HEK293 (cell line): ENCODE measurements around the gene METAP1D.

Experiments
- CTCF ChIA-PET: fragments of 350-600 bp; formaldehyde crosslinking; extraction: SDS; loops from one replicate; lab custom pipeline; 2021; ENCODE audit warnings: antibody characterized with exemption; lab: Yijun Ruan, JAX
- POLR2A ChIA-PET: fragments of 300-600 bp; formaldehyde crosslinking; extraction: SDS; loops from one replicate; lab custom pipeline; 2020; ENCODE audit warnings: antibody characterized with exemption, inconsistent platforms; lab: Yijun Ruan, JAX
- H3K27ac ChIP-seq: fragments of 200-500 bp; sonication (Bioruptor generic); 2 replicates; pipeline ENCODE4 v1.5.1; 2014; ENCODE audit warnings: low read depth, low read length, control low read depth, inconsistent platforms; ENCODE audit errors: extremely low read depth
- H3K36me3 ChIP-seq, 2 experiments: fragments of 200-500 bp in 1 of 2; sonication (Bioruptor generic) in 1 of 2; 1 replicate in 1 of 2; 2 replicates in 1 of 2; pipeline ENCODE4 v1.5.1; 2014 to 2017; ENCODE audit warnings: inconsistent platforms in 2 of 2, low read length in 2 of 2; ENCODE audit not compliant: control insufficient read depth in 2 of 2, insufficient read depth in 1 of 2
- H3K4me1 ChIP-seq: fragments of 200-500 bp; sonication (Bioruptor generic); 2 replicates; pipeline ENCODE4 v1.5.1; 2014; ENCODE audit warnings: mild to moderate bottlenecking, low read length, inconsistent platforms; ENCODE audit not compliant: control insufficient read depth, insufficient read depth
- H3K4me3 ChIP-seq: 2 replicates; pipeline ENCODE4 v1.5.1; 2011; ENCODE audit warnings: low read depth, mild to moderate bottlenecking, control low read depth, low read length, moderate library complexity
- H3K9me3 ChIP-seq: fragments of 200-500 bp; sonication (Bioruptor generic); 2 replicates; pipeline ENCODE4 v1.5.1; 2014; ENCODE audit warnings: low read depth, low read length, inconsistent platforms; ENCODE audit not compliant: control insufficient read depth, insufficient read depth
- FEZF1 ChIP-seq: fragments of 450-650 bp; formaldehyde crosslinking; IDR thresholded peaks from 2 replicates; pipeline ENCODE4 v1.5.1; 2016; ENCODE audit warnings: missing biosample characterization, missing genetic modification characterization
- KLF10 ChIP-seq: fragments of 450-650 bp; IDR thresholded peaks from 2 replicates; pipeline ENCODE4 v1.5.1; 2018; ENCODE audit warnings: missing biosample characterization, mild to moderate bottlenecking, missing genetic modification characterization
- SALL2 ChIP-seq: fragments of 450-650 bp; formaldehyde crosslinking; IDR thresholded peaks from 2 replicates; pipeline ENCODE4 v1.5.0; 2017; ENCODE audit warnings: missing biosample characterization, mild to moderate bottlenecking, missing genetic modification characterization, borderline replicate concordance
- ZFP41 ChIP-seq: fragments of 450-650 bp; formaldehyde crosslinking; IDR thresholded peaks from 2 replicates; pipeline ENCODE4 v1.5.1; 2016; ENCODE audit warnings: missing biosample characterization, missing genetic modification characterization, borderline replicate concordance
- ZNF112 ChIP-seq: fragments of 450-650 bp; formaldehyde crosslinking; IDR thresholded peaks from 2 replicates; pipeline ENCODE4 v1.5.0; 2017; ENCODE audit warnings: missing biosample characterization, missing genetic modification characterization
- ZNF114 ChIP-seq: fragments of 450-650 bp; formaldehyde crosslinking; IDR thresholded peaks from 2 replicates; pipeline ENCODE4 v1.5.0; 2017; ENCODE audit warnings: missing biosample characterization, missing genetic modification characterization
- ZNF211 ChIP-seq: fragments of 450-650 bp; formaldehyde crosslinking; IDR thresholded peaks from 2 replicates; pipeline ENCODE4 v1.5.1; 2016; ENCODE audit warnings: low read depth, missing biosample characterization, missing genetic modification characterization
- ZNF221 ChIP-seq: fragments of 450-650 bp; formaldehyde crosslinking; IDR thresholded peaks from 2 replicates; pipeline ENCODE4 v1.5.1; 2017; ENCODE audit warnings: missing biosample characterization, missing genetic modification characterization, borderline replicate concordance
- ZNF404 ChIP-seq: fragments of 450-650 bp; formaldehyde crosslinking; IDR thresholded peaks from 2 replicates; pipeline ENCODE4 v1.5.1; 2017; ENCODE audit warnings: missing biosample characterization, missing genetic modification characterization
- ZNF654 ChIP-seq: fragments of 450-650 bp; formaldehyde crosslinking; IDR thresholded peaks from 2 replicates; pipeline ENCODE4 v1.5.1; 2016; ENCODE audit warnings: low read depth, missing biosample characterization, missing genetic modification characterization
- ZNF830 ChIP-seq: fragments of 450-650 bp; IDR thresholded peaks from 2 replicates; pipeline ENCODE4 v1.5.0; 2018; ENCODE audit warnings: missing biosample characterization, missing genetic modification characterization, low read depth, mild to moderate bottlenecking, moderate library complexity
- ZNF837 ChIP-seq: fragments of 450-650 bp; formaldehyde crosslinking; IDR thresholded peaks from 2 replicates; pipeline ENCODE4 v1.5.1; 2016; ENCODE audit warnings: missing biosample characterization, missing genetic modification characterization
- TF ChIP-seq, protein P1 (sequence below): fragments of 450-650 bp; formaldehyde crosslinking; IDR thresholded peaks from 2 replicates; pipeline ENCODE4; 2016; ENCODE audit warnings: missing biosample characterization, missing genetic modification characterization
- TF ChIP-seq, protein P2 (sequence below): fragments of 450-650 bp; formaldehyde crosslinking; IDR thresholded peaks from 2 replicates; pipeline ENCODE4 v1.5.1; 2016; ENCODE audit warnings: missing biosample characterization, missing genetic modification characterization, borderline replicate concordance
- TF ChIP-seq, protein P3 (sequence below): fragments of 450-650 bp; formaldehyde crosslinking; conservative IDR thresholded peaks from 2 replicates; pipeline ENCODE4 v1.5.1; 2016; ENCODE audit warnings: low read depth, missing biosample characterization, missing genetic modification characterization
- TF ChIP-seq, protein P4 (sequence below): fragments of 450-650 bp; formaldehyde crosslinking; IDR thresholded peaks from 2 replicates; pipeline ENCODE4 v1.5.1; 2016; ENCODE audit warnings: missing biosample characterization, missing genetic modification characterization
- TF ChIP-seq, protein P5 (sequence below): fragments of 450-650 bp; formaldehyde crosslinking; IDR thresholded peaks from 2 replicates; pipeline ENCODE4 v1.5.1; 2016; ENCODE audit warnings: missing biosample characterization, missing genetic modification characterization

METAP1D gene

DNA sequence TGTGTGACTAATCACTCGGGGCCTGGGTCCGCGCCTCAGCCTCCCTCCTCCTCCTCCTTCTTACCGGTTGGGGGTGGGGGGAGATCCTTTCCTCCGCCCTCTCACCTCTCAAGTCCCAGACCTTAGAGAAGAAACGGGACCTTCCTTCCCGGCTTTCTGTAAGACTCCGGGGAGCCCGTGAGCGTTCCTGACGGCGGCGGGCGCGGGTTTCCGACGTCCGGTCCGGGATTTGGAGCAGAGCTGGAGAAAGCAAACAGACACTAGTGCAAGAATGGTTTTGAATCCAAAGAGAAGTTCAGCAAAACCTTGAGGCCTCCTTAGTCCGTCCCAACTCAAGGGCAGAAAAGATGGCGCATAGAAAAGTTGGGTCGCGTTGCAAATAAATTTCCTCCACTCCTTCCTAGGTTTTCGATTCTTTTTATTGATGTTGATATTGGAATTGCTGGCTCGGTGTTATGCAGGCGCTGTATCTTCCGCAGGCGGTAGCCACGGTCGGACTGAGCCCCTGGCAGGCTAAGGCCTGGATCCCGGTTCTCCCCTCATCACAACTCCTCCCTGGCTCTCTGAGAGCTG lies 87.5 kb downstream of the METAP1D start:
- H3K36me3 ChIP-seq: peaks cover 0 to 28% of the 10 kb centered on the region in 2 experiments; a peak in 1 of 3 replicates
- H3K4me1 ChIP-seq: no peaks in the 10 kb centered on the region; the same call in 1 of the 2 replicates
- CTCF ChIA-PET: interaction anchor here (0.5 to 0.6 kb wide), 3 partner anchors 16 to 279 kb away, joined by 3 read pairs; no protein-coding TSS in a partner anchor
- POLR2A ChIA-PET: interaction anchor here (7.5 kb wide), 1 partner anchor 10 kb away, joined by 147 read pairs; no protein-coding TSS in a partner anchor
- TF ChIP-seq ZNF404 (no peak), FEZF1 (tag by site-specific recombination) (no peak), ZNF654 (tag by site-specific recombination) (no peak), ZNF830 (tag by site-specific recombination) (no peak), ZNF221 (tag by site-specific recombination) (no peak), ZNF112 (tag by site-specific recombination) (no peak), ZNF114 (tag by site-specific recombination) (no peak), KLF10 (no peak), ZNF837 (tag by site-specific recombination) (no peak), ZNF211 (no peak), ZFP41 (tag by site-specific recombination) (no peak), SALL2 (tag by site-specific recombination) (no peak)
- TF ChIP-seq, protein P1, sequence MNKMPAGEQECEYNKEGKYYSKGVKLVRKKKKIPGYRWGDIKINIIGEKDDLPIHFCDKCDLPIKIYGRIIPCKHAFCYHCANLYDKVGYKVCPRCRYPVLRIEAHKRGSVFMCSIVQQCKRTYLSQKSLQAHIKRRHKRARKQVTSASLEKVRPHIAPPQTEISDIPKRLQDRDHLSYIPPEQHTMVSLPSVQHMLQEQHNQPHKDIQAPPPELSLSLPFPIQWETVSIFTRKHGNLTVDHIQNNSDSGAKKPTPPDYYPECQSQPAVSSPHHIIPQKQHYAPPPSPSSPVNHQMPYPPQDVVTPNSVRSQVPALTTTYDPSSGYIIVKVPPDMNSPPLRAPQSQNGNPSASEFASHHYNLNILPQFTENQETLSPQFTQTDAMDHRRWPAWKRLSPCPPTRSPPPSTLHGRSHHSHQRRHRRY: no peak
- TF ChIP-seq, protein P2, sequence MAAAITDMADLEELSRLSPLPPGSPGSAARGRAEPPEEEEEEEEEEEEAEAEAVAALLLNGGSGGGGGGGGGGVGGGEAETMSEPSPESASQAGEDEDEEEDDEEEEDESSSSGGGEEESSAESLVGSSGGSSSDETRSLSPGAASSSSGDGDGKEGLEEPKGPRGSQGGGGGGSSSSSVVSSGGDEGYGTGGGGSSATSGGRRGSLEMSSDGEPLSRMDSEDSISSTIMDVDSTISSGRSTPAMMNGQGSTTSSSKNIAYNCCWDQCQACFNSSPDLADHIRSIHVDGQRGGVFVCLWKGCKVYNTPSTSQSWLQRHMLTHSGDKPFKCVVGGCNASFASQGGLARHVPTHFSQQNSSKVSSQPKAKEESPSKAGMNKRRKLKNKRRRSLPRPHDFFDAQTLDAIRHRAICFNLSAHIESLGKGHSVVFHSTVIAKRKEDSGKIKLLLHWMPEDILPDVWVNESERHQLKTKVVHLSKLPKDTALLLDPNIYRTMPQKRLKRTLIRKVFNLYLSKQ: no peak
- TF ChIP-seq, protein P3, sequence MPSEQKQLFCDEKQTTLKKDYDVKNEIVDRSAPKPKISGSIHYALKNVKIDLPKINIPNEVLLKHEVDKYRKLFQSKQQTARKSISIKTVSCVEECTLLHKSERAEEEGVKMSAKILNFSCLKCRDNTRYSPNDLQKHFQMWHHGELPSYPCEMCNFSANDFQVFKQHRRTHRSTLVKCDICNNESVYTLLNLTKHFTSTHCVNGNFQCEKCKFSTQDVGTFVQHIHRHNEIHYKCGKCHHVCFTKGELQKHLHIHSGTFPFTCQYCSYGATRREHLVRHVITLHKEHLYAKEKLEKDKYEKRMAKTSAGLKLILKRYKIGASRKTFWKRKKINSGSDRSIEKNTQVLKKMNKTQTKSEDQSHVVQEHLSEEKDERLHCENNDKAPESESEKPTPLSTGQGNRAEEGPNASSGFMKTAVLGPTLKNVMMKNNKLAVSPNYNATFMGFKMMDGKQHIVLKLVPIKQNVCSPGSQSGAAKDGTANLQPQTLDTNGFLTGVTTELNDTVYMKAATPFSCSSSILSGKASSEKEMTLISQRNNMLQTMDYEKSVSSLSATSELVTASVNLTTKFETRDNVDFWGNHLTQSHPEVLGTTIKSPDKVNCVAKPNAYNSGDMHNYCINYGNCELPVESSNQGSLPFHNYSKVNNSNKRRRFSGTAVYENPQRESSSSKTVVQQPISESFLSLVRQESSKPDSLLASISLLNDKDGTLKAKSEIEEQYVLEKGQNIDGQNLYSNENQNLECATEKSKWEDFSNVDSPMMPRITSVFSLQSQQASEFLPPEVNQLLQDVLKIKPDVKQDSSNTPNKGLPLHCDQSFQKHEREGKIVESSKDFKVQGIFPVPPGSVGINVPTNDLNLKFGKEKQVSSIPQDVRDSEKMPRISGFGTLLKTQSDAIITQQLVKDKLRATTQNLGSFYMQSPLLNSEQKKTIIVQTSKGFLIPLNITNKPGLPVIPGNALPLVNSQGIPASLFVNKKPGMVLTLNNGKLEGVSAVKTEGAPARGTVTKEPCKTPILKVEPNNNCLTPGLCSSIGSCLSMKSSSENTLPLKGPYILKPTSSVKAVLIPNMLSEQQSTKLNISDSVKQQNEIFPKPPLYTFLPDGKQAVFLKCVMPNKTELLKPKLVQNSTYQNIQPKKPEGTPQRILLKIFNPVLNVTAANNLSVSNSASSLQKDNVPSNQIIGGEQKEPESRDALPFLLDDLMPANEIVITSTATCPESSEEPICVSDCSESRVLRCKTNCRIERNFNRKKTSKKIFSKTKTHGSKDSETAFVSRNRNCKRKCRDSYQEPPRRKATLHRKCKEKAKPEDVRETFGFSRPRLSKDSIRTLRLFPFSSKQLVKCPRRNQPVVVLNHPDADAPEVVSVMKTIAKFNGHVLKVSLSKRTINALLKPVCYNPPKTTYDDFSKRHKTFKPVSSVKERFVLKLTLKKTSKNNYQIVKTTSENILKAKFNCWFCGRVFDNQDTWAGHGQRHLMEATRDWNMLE (tag by site-specific recombination): no peak
- TF ChIP-seq, protein P4, sequence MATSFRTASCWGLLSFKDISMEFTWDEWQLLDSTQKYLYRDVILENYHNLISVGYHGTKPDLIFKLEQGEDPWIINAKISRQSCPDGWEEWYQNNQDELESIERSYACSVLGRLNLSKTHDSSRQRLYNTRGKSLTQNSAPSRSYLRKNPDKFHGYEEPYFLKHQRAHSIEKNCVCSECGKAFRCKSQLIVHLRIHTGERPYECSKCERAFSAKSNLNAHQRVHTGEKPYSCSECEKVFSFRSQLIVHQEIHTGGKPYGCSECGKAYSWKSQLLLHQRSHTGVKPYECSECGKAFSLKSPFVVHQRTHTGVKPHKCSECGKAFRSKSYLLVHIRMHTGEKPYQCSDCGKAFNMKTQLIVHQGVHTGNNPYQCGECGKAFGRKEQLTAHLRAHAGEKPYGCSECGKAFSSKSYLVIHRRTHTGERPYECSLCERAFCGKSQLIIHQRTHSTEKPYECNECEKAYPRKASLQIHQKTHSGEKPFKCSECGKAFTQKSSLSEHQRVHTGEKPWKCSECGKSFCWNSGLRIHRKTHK (tag by site-specific recombination): no peak
- TF ChIP-seq, protein P5, sequence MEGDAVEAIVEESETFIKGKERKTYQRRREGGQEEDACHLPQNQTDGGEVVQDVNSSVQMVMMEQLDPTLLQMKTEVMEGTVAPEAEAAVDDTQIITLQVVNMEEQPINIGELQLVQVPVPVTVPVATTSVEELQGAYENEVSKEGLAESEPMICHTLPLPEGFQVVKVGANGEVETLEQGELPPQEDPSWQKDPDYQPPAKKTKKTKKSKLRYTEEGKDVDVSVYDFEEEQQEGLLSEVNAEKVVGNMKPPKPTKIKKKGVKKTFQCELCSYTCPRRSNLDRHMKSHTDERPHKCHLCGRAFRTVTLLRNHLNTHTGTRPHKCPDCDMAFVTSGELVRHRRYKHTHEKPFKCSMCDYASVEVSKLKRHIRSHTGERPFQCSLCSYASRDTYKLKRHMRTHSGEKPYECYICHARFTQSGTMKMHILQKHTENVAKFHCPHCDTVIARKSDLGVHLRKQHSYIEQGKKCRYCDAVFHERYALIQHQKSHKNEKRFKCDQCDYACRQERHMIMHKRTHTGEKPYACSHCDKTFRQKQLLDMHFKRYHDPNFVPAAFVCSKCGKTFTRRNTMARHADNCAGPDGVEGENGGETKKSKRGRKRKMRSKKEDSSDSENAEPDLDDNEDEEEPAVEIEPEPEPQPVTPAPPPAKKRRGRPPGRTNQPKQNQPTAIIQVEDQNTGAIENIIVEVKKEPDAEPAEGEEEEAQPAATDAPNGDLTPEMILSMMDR (tag by site-specific recombination): no peak
- no peak overlapping the region; the same call in 1 of the 2 replicates for H3K27ac ChIP-seq
- no peaks in the 10 kb centered on the region for H3K9me3 ChIP-seq
- H3K4me3 ChIP-seq: no peak overlapping the region
